NT2/D1 (cell line): ENCODE measurements around the gene CADPS2.

Experiments
- DNase-seq: peaks from one replicate; pipeline ENCODE4 v3.0.0-alpha.2; 2011; ENCODE audit warnings: low read depth, low spot score
- H3K27me3 ChIP-seq: 2 replicates; pipeline ENCODE4 v1.6.0; 2011; ENCODE audit warnings: mild to moderate bottlenecking; ENCODE audit not compliant: insufficient read length, insufficient read depth
- H3K36me3 ChIP-seq: 2 replicates; pipeline ENCODE4 v1.6.1; 2011; ENCODE audit warnings: mild to moderate bottlenecking, low read length, mixed read lengths; ENCODE audit not compliant: insufficient read depth, insufficient read length
- H3K4me1 ChIP-seq: 2 replicates; pipeline ENCODE4 v1.5.1; 2011; ENCODE audit not compliant: insufficient read depth, insufficient read length
- H3K4me3 ChIP-seq: 2 replicates; pipeline ENCODE4 v1.5.1; 2011; ENCODE audit warnings: low read depth; ENCODE audit not compliant: insufficient read length
- H3K9ac ChIP-seq: 2 replicates; pipeline ENCODE4 v1.6.0; 2011; ENCODE audit warnings: low read depth; ENCODE audit not compliant: insufficient read length
- H3K9me3 ChIP-seq: 2 replicates; pipeline ENCODE4 v1.5.1; 2011; ENCODE audit warnings: mild to moderate bottlenecking, low read length; ENCODE audit not compliant: insufficient read depth
- SUZ12 ChIP-seq: IDR thresholded peaks from 2 replicates; pipeline ENCODE4 v1.6.1; 2011; ENCODE audit not compliant: insufficient read length, insufficient read depth; ENCODE audit errors: extremely low read depth
- YY1 ChIP-seq: IDR thresholded peaks from 2 replicates; pipeline ENCODE4 v1.6.1; 2011; ENCODE audit not compliant: insufficient read length, insufficient read depth
- ZNF274 ChIP-seq: IDR thresholded peaks from 2 replicates; pipeline ENCODE4 v1.6.1; 2011; ENCODE audit warnings: mild to moderate bottlenecking, low read depth, low read length

CADPS2 gene

GRCh38 chr7:122672536-122672935 lies 213.7 kb downstream of the CADPS2 start:
- H3K9me3 ChIP-seq, result no peaks in the 10 kb centered on the region
- H3K4me1 ChIP-seq, result no peaks in the 10 kb centered on the region
- H3K36me3 ChIP-seq, result no peaks in the 10 kb centered on the region
- H3K27me3 ChIP-seq, result no peaks in the 10 kb centered on the region
- no peak overlapping the region for H3K4me3 ChIP-seq
- TF ChIP-seq YY1 (no peak), SUZ12 (no peak), ZNF274 (no peak)
- no peak for DNase-seq
- H3K9ac ChIP-seq, result no peak overlapping the region

GRCh38 chr7:122663733-122664132 lies 222.5 kb downstream of the CADPS2 start:
- no peak overlapping the region for H3K4me3 ChIP-seq
- H3K27me3 ChIP-seq, result no peaks in the 10 kb centered on the region
- DNase-seq, result no peak
- H3K9ac ChIP-seq, result no peak overlapping the region
- TF ChIP-seq ZNF274, result no peak
- no peak for TF ChIP-seq SUZ12
- H3K36me3 ChIP-seq, result no peaks in the 10 kb centered on the region
- no peaks in the 10 kb centered on the region for H3K9me3 ChIP-seq
- H3K4me1 ChIP-seq, result no peaks in the 10 kb centered on the region

- H3K4me1 ChIP-seq, result no peaks in the 10 kb centered on the region
- no peaks in the 10 kb centered on the region for H3K36me3 ChIP-seq
- DNase-seq, result no peak
- no peak for TF ChIP-seq SUZ12
- TF ChIP-seq YY1, result no peak
- no peak for TF ChIP-seq ZNF274
- no peak overlapping the region for H3K9ac ChIP-seq
- H3K4me3 ChIP-seq, result no peak overlapping the region
- H3K27me3 ChIP-seq, result no peaks in the 10 kb centered on the region
- H3K9me3 ChIP-seq, result no peaks in the 10 kb centered on the region
Measured at GRCh38 chr7:122658856-122659255, 227.4 kb downstream of the CADPS2 start.

GRCh38 chr7:122653685-122654084 lies 232.6 kb downstream of the CADPS2 start:
- no peaks in the 10 kb centered on the region for H3K4me1 ChIP-seq
- H3K36me3 ChIP-seq, result no peaks in the 10 kb centered on the region
- no peak overlapping the region for H3K4me3 ChIP-seq
- DNase-seq, result no peak
- no peaks in the 10 kb centered on the region for H3K9me3 ChIP-seq
- TF ChIP-seq ZNF274 (no peak), YY1 (no peak), SUZ12 (no peak)
- H3K9ac ChIP-seq, result no peak overlapping the region
- H3K27me3 ChIP-seq, result no peaks in the 10 kb centered on the region

- Histone ChIP-seq H3K4me1 (no peaks in the 10 kb centered on the region), H3K9me3 (no peaks in the 10 kb centered on the region), H3K27me3 (no peaks in the 10 kb centered on the region), H3K36me3 (no peaks in the 10 kb centered on the region), H3K9ac (no peak overlapping the region), H3K4me3 (no peak overlapping the region)
- TF ChIP-seq SUZ12 (no peak), ZNF274 (no peak), YY1 (no peak)
- no peak for DNase-seq
Measured at GRCh38 chr7:122652876-122653275, 233.4 kb downstream of the CADPS2 start.

GRCh38 chr7:122651451-122651850 lies 234.8 kb downstream of the CADPS2 start:
- TF ChIP-seq YY1, result no peak
- TF ChIP-seq SUZ12, result no peak
- no peak for TF ChIP-seq ZNF274

GRCh38 chr7:122643250-122643649 lies 243.0 kb downstream of the CADPS2 start:
- Histone ChIP-seq H3K36me3 (no peaks in the 10 kb centered on the region), H3K4me3 (no peak overlapping the region), H3K4me1 (no peaks in the 10 kb centered on the region), H3K9me3 (no peaks in the 10 kb centered on the region), H3K9ac (no peak overlapping the region), H3K27me3 (no peaks in the 10 kb centered on the region)
- TF ChIP-seq YY1 (no peak), ZNF274 (no peak), SUZ12 (no peak)
- no peak for DNase-seq

More at GRCh38 chr7:122651451-122651850, 234.8 kb downstream of the CADPS2 start:
- no peak overlapping the region for H3K4me3 ChIP-seq
- no peaks in the 10 kb centered on the region for H3K36me3 ChIP-seq
- H3K9me3 ChIP-seq, result no peaks in the 10 kb centered on the region
- no peak for DNase-seq
- H3K27me3 ChIP-seq, result no peaks in the 10 kb centered on the region
- no peaks in the 10 kb centered on the region for H3K4me1 ChIP-seq
- H3K9ac ChIP-seq, result no peak overlapping the region

GRCh38 chr7:122638459-122638858 lies 247.8 kb downstream of the CADPS2 start:
- DNase-seq, result no peak
- Histone ChIP-seq H3K9ac (no peak overlapping the region), H3K36me3 (no peaks in the 10 kb centered on the region), H3K27me3 (no peaks in the 10 kb centered on the region), H3K9me3 (no peaks in the 10 kb centered on the region), H3K4me3 (no peak overlapping the region), H3K4me1 (no peaks in the 10 kb centered on the region)
- no peak for TF ChIP-seq SUZ12
- no peak for TF ChIP-seq ZNF274
- TF ChIP-seq YY1, result no peak
